Measurements from ENCODE around the gene SRRM3.
"Not testable (repeated sequence)": the region's sequence is repeated elsewhere in the genome, so short reads cannot be mapped to it uniquely, and the experiment has no call there.

The SRRM3 gene

GRCh38 chr7:76209310-76209709, 7.6 kb downstream of the SRRM3 start:
- no peaks in the 10 kb centered on the region for H3K36me3 ChIP-seq (replicated peaks; ENCODE audit: low read depth, low read length)
- no peaks in the 10 kb centered on the region for H4K20me1 ChIP-seq (ENCODE audit: insufficient read depth, low read length)
- peaks cover 6% of the 10 kb centered on the region; the same call in 1 of the 2 replicates for H3K27me3 ChIP-seq (ENCODE audit: low read depth, low read length)
- no peaks in the 10 kb centered on the region for H3K79me2 ChIP-seq (ENCODE audit: low read length)
- H3K4me3 ChIP-seq (ENCODE audit: low read length), result no peak overlapping the region
- no peaks in the 10 kb centered on the region for H3K9me3 ChIP-seq (ENCODE audit: insufficient read depth, low read length)
- no peak overlapping the region for H3K4me2 ChIP-seq (ENCODE audit: low read length)
- H3K9ac ChIP-seq (ENCODE audit: low read length), result no peak overlapping the region
- H3K4me1 ChIP-seq (ENCODE audit: low read length), result no peaks in the 10 kb centered on the region
- no peak for TF ChIP-seq EZH2phosphoT487 (IDR thresholded peaks at IDR 0.05; ENCODE audit: low read depth)
- no peak for TF ChIP-seq CTCF (IDR thresholded peaks at IDR 0.05; ENCODE audit: low read depth, low read length)
- no peak overlapping the region for H3K27ac ChIP-seq (ENCODE audit: low read length)
- no peak overlapping the region for H2AFZ ChIP-seq (ENCODE audit: low read depth, low read length)

- Histone ChIP-seq H3K27ac (ENCODE audit: low read length) (no peak overlapping the region), H2AFZ (ENCODE audit: low read depth, low read length) (no peak overlapping the region), H3K4me2 (ENCODE audit: low read length) (no peak overlapping the region), H4K20me1 (ENCODE audit: insufficient read depth, low read length) (no peaks in the 10 kb centered on the region), H3K27me3 (ENCODE audit: low read depth, low read length) (peaks cover 8% of the 10 kb centered on the region; the same call in 1 of the 2 replicates), H3K4me3 (ENCODE audit: low read length) (no peak overlapping the region), H3K9me3 (ENCODE audit: insufficient read depth, low read length) (no peaks in the 10 kb centered on the region), H3K4me1 (ENCODE audit: low read length) (no peaks in the 10 kb centered on the region), H3K79me2 (ENCODE audit: low read length) (no peaks in the 10 kb centered on the region), H3K9ac (ENCODE audit: low read length) (no peak overlapping the region), H3K36me3 (replicated peaks; ENCODE audit: low read depth, low read length) (no peaks in the 10 kb centered on the region)
- TF ChIP-seq CTCF (IDR thresholded peaks at IDR 0.05; ENCODE audit: low read depth, low read length), result no peak
- TF ChIP-seq EZH2phosphoT487 (IDR thresholded peaks at IDR 0.05; ENCODE audit: low read depth), result no peak
Measured at GRCh38 chr7:76211216-76211615, 9.5 kb downstream of the SRRM3 start.

- not testable (repeated sequence) for H3K9me3 ChIP-seq (ENCODE audit: insufficient read depth, low read length); H3K4me2 ChIP-seq (ENCODE audit: low read length); H3K4me3 ChIP-seq (ENCODE audit: low read length); H3K4me1 ChIP-seq (ENCODE audit: low read length); H3K27ac ChIP-seq (ENCODE audit: low read length); H3K9ac ChIP-seq (ENCODE audit: low read length); H4K20me1 ChIP-seq (ENCODE audit: insufficient read depth, low read length); H3K36me3 ChIP-seq (replicated peaks; ENCODE audit: low read depth, low read length); H2AFZ ChIP-seq (ENCODE audit: low read depth, low read length); H3K27me3 ChIP-seq (ENCODE audit: low read depth, low read length); H3K79me2 ChIP-seq (ENCODE audit: low read length)
Measured at GRCh38 chr7:76215349-76215748, 13.7 kb downstream of the SRRM3 start.

- Histone ChIP-seq H4K20me1 (ENCODE audit: insufficient read depth, low read length) (no peaks in the 10 kb centered on the region), H3K79me2 (ENCODE audit: low read length) (no peaks in the 10 kb centered on the region), H2AFZ (ENCODE audit: low read depth, low read length) (no peak overlapping the region), H3K9me3 (ENCODE audit: insufficient read depth, low read length) (no peaks in the 10 kb centered on the region), H3K27ac (ENCODE audit: low read length) (no peak overlapping the region), H3K27me3 (ENCODE audit: low read depth, low read length) (0 out of 2 replicates have a peak, but pooled peaks cover 3% of the 10 kb centered on the region), H3K36me3 (replicated peaks; ENCODE audit: low read depth, low read length) (no peaks in the 10 kb centered on the region), H3K4me2 (ENCODE audit: low read length) (no peak overlapping the region), H3K9ac (ENCODE audit: low read length) (no peak overlapping the region), H3K4me1 (ENCODE audit: low read length) (no peaks in the 10 kb centered on the region), H3K4me3 (ENCODE audit: low read length) (no peak overlapping the region)
- TF ChIP-seq EZH2phosphoT487 (IDR thresholded peaks at IDR 0.05; ENCODE audit: low read depth) (no peak), CTCF (IDR thresholded peaks at IDR 0.05; ENCODE audit: low read depth, low read length) (no peak)
Measured at GRCh38 chr7:76216381-76217082, 14.8 kb downstream of the SRRM3 start.
